Erythroblast (primary cell): ENCODE measurements around the gene DGKI.

Experiments used
- GATA1 ChIP-seq: IDR thresholded peaks from 2 replicates; pipeline ENCODE4 v1.6.1; 2011; ENCODE audit warnings: low read depth, mild to moderate bottlenecking, control low read depth, low read length, moderate library complexity
- POLR2A ChIP-seq: IDR thresholded peaks from 2 replicates; pipeline ENCODE4 v1.6.1; 2011; ENCODE audit warnings: mild to moderate bottlenecking, low read length

DNA sequence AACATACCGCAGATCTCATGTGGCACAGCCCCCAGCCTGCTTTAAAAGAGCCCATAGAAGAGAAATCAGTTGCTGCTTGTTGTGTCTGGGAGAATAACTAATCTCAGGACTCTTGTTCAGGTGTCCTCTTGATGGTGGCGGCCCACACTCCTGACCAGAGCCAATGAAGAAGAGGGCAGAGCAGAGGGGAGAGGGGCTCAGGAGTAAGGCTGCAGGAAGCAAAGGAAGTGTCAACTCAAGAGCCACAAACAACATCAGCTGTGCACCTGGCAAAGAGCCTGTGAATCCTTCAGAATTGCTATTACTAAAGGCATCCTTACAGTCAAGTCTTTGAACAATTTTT, 443.4 kb downstream of the DGKI start:
- TF ChIP-seq POLR2A (no peak), GATA1 (no peak)
